OCI-LY1 (cell line): ENCODE measurements around the gene GOLGA1.

Experiments
- H2AFZ ChIP-seq: fragments of 200-600 bp; sonication (generic), shearing (Covaris generic); 2 replicates; pipeline ENCODE4 v1.6.0; 2014; ENCODE audit warnings: antibody characterized with exemption, mild to moderate bottlenecking, low read length
- H3F3A ChIP-seq: fragments of 200-600 bp; sonication (generic), shearing (Covaris generic); 2 replicates; pipeline ENCODE4 v1.6.0; 2014; ENCODE audit warnings: mild to moderate bottlenecking, antibody characterized with exemption, low read length, moderate library complexity; ENCODE audit not compliant: insufficient read depth
- H3K27ac ChIP-seq: fragments of 200-600 bp; sonication (generic); 2 replicates; pipeline ENCODE4 v1.5.1; 2014; ENCODE audit warnings: low read length, mixed run types, mild to moderate bottlenecking, low read depth; ENCODE audit not compliant: poor library complexity, severe bottlenecking
- H3K27me3 ChIP-seq: fragments of 200-600 bp; sonication (generic); 2 replicates; pipeline ENCODE4 v1.6.0; 2014; ENCODE audit warnings: antibody characterized with exemption, mild to moderate bottlenecking, low read length, moderate library complexity; ENCODE audit not compliant: insufficient read depth
- H3K36me3 ChIP-seq: fragments of 200-600 bp; sonication (generic); 2 replicates; pipeline ENCODE4 v1.6.1; 2014; ENCODE audit warnings: mild to moderate bottlenecking, antibody characterized with exemption, low read length, moderate library complexity, mixed read lengths; ENCODE audit not compliant: insufficient read depth
- H3K4me1 ChIP-seq: fragments of 200-600 bp; sonication (generic); 2 replicates; pipeline ENCODE4 v1.5.1; 2014; ENCODE audit warnings: mild to moderate bottlenecking, low read length, moderate library complexity; ENCODE audit not compliant: insufficient read depth, severe bottlenecking
- H3K4me2 ChIP-seq: fragments of 200-600 bp; sonication (generic), shearing (Covaris generic); 2 replicates; pipeline ENCODE4 v1.6.1; 2014; ENCODE audit warnings: low read length
- H3K4me3 ChIP-seq: fragments of 200-600 bp; sonication (generic); 2 replicates; pipeline ENCODE4 v1.5.1; 2014; ENCODE audit warnings: low read length, low read depth, mild to moderate bottlenecking, mixed read lengths; ENCODE audit not compliant: poor library complexity, severe bottlenecking
- H3K79me2 ChIP-seq: fragments of 200-600 bp; shearing (Covaris generic); 2 replicates; pipeline ENCODE4 v1.6.1; 2016; ENCODE audit warnings: mixed run types, low read length, mixed read lengths; ENCODE audit not compliant: insufficient read depth
- H3K9ac ChIP-seq: fragments of 200-600 bp; sonication (generic), shearing (Covaris generic); 2 replicates; pipeline ENCODE4 v1.6.1; 2014; ENCODE audit warnings: mild to moderate bottlenecking, low read length, mixed read lengths
- H3K9me2 ChIP-seq: fragments of 200-600 bp; sonication (generic), shearing (Covaris generic); 2 replicates; pipeline ENCODE4 v1.6.1; 2014; ENCODE audit warnings: low read depth, mild to moderate bottlenecking, low read length, mixed read lengths
- H3K9me3 ChIP-seq: fragments of 200-600 bp; shearing (Covaris generic); 2 replicates; pipeline ENCODE4 v1.6.1; 2014; ENCODE audit warnings: low read length, mixed read lengths
- H4K20me1 ChIP-seq: fragments of 200-600 bp; sonication (generic), shearing (Covaris generic); 2 replicates; pipeline ENCODE4 v1.6.0; 2016; ENCODE audit warnings: mild to moderate bottlenecking, low read length; ENCODE audit not compliant: insufficient read depth
- EZH2 ChIP-seq: fragments of 200-600 bp; sonication (generic), shearing (Covaris generic); IDR thresholded peaks from 2 replicates; pipeline ENCODE4 v1.8.0; 2017; ENCODE audit warnings: borderline replicate concordance, mixed run types, mild to moderate bottlenecking, antibody characterized with exemption, low read length, moderate library complexity, mixed read lengths
- TF ChIP-seq, protein P1 (sequence below): fragments of 200-600 bp; sonication (generic), shearing (Covaris generic); IDR thresholded peaks from 2 replicates; pipeline ENCODE4 v1.5.1; 2017; ENCODE audit warnings: mild to moderate bottlenecking, antibody characterized with exemption, low read length, moderate library complexity, mixed read lengths

Gene GOLGA1

DNA sequence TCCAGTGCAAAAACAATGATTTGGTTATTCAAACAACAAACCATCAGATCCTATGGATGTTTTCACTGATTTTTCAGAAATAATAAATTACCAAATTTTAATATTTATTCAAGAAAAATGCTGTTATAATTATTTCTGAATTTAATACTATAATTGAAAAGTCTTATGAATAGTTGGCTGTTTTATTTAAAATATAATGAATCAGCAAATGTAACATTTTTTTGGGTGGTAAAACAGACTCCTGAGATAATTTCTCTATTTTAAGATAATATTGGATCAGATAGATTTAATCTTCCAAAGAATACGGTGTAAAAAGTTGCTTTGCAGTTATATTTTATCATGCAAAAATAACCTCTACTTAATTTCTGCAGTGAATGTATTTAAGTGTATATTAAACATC, 5.3 kb upstream of the GOLGA1 start:
- H3K9me3 ChIP-seq, result no peaks in the 10 kb centered on the region
- H3K4me1 ChIP-seq, result peaks cover 11% of the 10 kb centered on the region
- H3K27ac ChIP-seq, result no peak overlapping the region
- no peaks in the 10 kb centered on the region for H3K79me2 ChIP-seq
- H3K4me3 ChIP-seq, result no peak overlapping the region
- no peaks in the 10 kb centered on the region for H3K36me3 ChIP-seq
- H3F3A ChIP-seq, result no peaks in the 10 kb centered on the region; the same call in 1 of the 2 replicates
- H3K9me2 ChIP-seq, result no peaks in the 10 kb centered on the region
- H4K20me1 ChIP-seq, result no peaks in the 10 kb centered on the region
- H3K27me3 ChIP-seq, result no peaks in the 10 kb centered on the region
- no peak overlapping the region for H3K9ac ChIP-seq
- no peak overlapping the region for H2AFZ ChIP-seq
- no peak for TF ChIP-seq EZH2
- TF ChIP-seq, protein P1, sequence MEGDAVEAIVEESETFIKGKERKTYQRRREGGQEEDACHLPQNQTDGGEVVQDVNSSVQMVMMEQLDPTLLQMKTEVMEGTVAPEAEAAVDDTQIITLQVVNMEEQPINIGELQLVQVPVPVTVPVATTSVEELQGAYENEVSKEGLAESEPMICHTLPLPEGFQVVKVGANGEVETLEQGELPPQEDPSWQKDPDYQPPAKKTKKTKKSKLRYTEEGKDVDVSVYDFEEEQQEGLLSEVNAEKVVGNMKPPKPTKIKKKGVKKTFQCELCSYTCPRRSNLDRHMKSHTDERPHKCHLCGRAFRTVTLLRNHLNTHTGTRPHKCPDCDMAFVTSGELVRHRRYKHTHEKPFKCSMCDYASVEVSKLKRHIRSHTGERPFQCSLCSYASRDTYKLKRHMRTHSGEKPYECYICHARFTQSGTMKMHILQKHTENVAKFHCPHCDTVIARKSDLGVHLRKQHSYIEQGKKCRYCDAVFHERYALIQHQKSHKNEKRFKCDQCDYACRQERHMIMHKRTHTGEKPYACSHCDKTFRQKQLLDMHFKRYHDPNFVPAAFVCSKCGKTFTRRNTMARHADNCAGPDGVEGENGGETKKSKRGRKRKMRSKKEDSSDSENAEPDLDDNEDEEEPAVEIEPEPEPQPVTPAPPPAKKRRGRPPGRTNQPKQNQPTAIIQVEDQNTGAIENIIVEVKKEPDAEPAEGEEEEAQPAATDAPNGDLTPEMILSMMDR, result no peak
- no peak overlapping the region for H3K4me2 ChIP-seq

DNA sequence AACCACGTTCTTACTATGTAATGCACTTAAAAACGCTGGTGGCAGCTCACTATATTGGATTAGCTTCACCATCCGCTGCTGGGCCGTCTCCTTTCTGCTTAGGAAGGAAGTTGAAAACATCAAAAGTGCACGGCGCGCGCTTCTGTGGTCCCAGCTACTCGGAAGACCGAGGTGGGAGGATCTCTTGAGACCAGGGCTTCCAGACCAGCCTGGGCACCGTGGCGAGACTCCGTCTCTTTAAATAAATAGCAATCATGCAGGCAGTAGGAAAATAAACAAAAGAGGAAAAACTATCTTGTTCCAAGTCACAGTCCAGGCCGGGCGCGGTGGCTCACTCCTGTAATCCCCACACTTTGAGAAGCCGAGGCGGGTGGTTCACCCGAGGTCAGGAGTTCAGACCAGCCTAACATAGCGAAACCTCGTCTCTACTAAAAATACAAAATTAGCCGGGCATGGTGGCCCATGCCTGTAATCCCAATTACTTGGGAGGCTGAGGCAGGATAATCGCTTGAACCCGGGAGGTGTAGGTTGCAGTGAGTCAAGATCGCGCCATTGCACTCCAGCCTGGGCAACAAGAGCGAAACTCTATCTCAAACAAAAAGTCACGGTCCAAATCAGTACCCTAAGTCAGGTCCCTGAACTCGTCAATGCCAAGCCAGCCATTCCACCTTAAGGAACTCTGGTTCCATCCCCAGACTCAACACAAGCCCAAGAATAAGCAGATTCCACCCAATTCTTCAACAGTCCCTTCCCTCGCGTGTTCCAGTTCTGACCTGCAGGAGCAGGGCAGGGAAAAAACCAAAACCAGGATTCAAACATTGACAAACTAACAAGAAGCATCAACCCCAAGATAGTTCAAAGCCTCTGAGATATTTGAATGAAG, 1.0 kb upstream of the GOLGA1 start:
- H3K36me3 ChIP-seq, result peaks cover 13% of the 10 kb centered on the region; the same call in 1 of the 2 replicates
- no peaks in the 10 kb centered on the region for H4K20me1 ChIP-seq
- no peaks in the 10 kb centered on the region; the same call in none of the 2 replicates for H3F3A ChIP-seq
- no peak overlapping the region for H2AFZ ChIP-seq
- peak overlapping the region; percentile 84 for H3K27ac ChIP-seq
- H3K4me3 ChIP-seq, result peak overlapping the region; percentile 72
- H3K9me2 ChIP-seq, result no peaks in the 10 kb centered on the region
- peak overlapping the region; percentile 82 for H3K9ac ChIP-seq
- peak overlapping the region; percentile 67 for H3K4me2 ChIP-seq
- H3K9me3 ChIP-seq, result no peaks in the 10 kb centered on the region
- H3K4me1 ChIP-seq, result peaks cover 33% of the 10 kb centered on the region
- H3K27me3 ChIP-seq, result no peaks in the 10 kb centered on the region
- TF ChIP-seq, protein P1, result no peak
- no peak for TF ChIP-seq EZH2
- no peaks in the 10 kb centered on the region for H3K79me2 ChIP-seq

DNA sequence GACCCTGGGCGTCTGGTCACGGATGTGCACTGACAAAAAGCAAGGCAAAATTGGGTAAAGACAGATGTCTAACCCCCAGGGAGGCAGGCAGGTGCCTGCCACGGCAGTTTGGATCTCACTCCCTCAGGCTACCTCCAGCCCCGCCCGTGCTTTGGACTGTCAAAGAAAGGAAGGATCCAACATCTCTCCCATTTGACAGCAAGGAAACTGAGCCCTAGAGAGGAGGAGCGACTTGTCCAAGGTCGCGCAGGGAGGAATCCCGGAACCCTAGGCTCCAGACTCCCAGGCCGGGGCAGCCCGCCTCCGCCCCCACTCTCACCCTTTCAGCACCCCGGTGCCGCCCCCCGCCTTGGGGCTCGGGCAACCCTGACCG, 376 bp downstream of the GOLGA1 start:
- H3F3A ChIP-seq, result no peaks in the 10 kb centered on the region; the same call in none of the 2 replicates
- peak overlapping the region; percentile 72 for H3K4me3 ChIP-seq
- H3K9me2 ChIP-seq, result no peaks in the 10 kb centered on the region
- H3K27ac ChIP-seq, result peak overlapping the region; percentile 84
- H3K4me1 ChIP-seq, result peaks cover 33% of the 10 kb centered on the region
- peak overlapping the region; percentile 82 for H3K9ac ChIP-seq
- no peaks in the 10 kb centered on the region for H3K9me3 ChIP-seq
- no peaks in the 10 kb centered on the region for H4K20me1 ChIP-seq
- no peak overlapping the region for H2AFZ ChIP-seq
- peaks cover 25% of the 10 kb centered on the region; the same call in 1 of the 2 replicates for H3K36me3 ChIP-seq
- no peaks in the 10 kb centered on the region for H3K79me2 ChIP-seq
- TF ChIP-seq, protein P1, result no peak
- no peak for TF ChIP-seq EZH2
- H3K4me2 ChIP-seq, result peak overlapping the region; percentile 96
- no peaks in the 10 kb centered on the region for H3K27me3 ChIP-seq
